Glomerular visceral epithelial cell (primary cell): ENCODE measurements around the gene CEBPG.

Source experiments
- DNase-seq: peaks from one replicate; pipeline ENCODE4 v3.0.0-alpha.2; 2016; ENCODE audit errors: extremely low spot score

Gene CEBPG

GRCh38 chr19:33373453-33374235 is at the start of gene CEBPG:
TSS of gene CEBPG (plus strand) at chr19:33373709. CDS start at chr19:33379240, 5,531 bp downstream.
- DNase-seq = peak; percentile 93

- DNase-seq = no peak
Observed at GRCh38 chr19:33324628-33325027, 48.9 kb upstream of the CEBPG start.

GRCh38 chr19:33325920-33326319 is 47.6 kb upstream of the CEBPG start:
- no peak for DNase-seq

GRCh38 chr19:33329060-33329459 is 44.4 kb upstream of the CEBPG start:
- DNase-seq = no peak

GRCh38 chr19:33329736-33330135 is 43.8 kb upstream of the CEBPG start:
- DNase-seq = no peak

- no peak for DNase-seq
Observed at GRCh38 chr19:33332248-33332647, 41.3 kb upstream of the CEBPG start.

- DNase-seq = no peak
Observed at GRCh38 chr19:33333151-33333550, 40.4 kb upstream of the CEBPG start.

- DNase-seq = no peak
Observed at GRCh38 chr19:33333642-33334041, 39.9 kb upstream of the CEBPG start.

GRCh38 chr19:33334271-33334670 is 39.2 kb upstream of the CEBPG start:
- DNase-seq = no peak

GRCh38 chr19:33335446-33335845 is 38.1 kb upstream of the CEBPG start:
- DNase-seq = no peak

- DNase-seq = no peak
Observed at GRCh38 chr19:33339016-33339984, 34.2 kb upstream of the CEBPG start.

GRCh38 chr19:33340991-33341390 is 32.5 kb upstream of the CEBPG start:
- DNase-seq = no peak

GRCh38 chr19:33343301-33343700 is 30.2 kb upstream of the CEBPG start:
- DNase-seq = no peak

- no peak for DNase-seq
Observed at GRCh38 chr19:33343859-33344572, 29.5 kb upstream of the CEBPG start.

GRCh38 chr19:33344573-33344925 is 29.0 kb upstream of the CEBPG start:
- DNase-seq = no peak

- no peak for DNase-seq
Observed at GRCh38 chr19:33345163-33345562, 28.3 kb upstream of the CEBPG start.

GRCh38 chr19:33346665-33347064 is 26.8 kb upstream of the CEBPG start:
- DNase-seq = no peak

GRCh38 chr19:33347300-33347699 is 26.2 kb upstream of the CEBPG start:
- DNase-seq = no peak

- DNase-seq = no peak
Observed at GRCh38 chr19:33348301-33349010, 25.1 kb upstream of the CEBPG start.

- DNase-seq = no peak
Observed at GRCh38 chr19:33349319-33350289, 23.9 kb upstream of the CEBPG start.
